Cortex of kidney (tissue), 1 donor: ENCODE data around the gene KCTD5.

Source experiments
- DNase-seq: peaks from one replicate; lab custom pipeline; 2025; lab: John Stamatoyannopoulos, UW

The KCTD5 gene

GRCh38 chr16:2697401-2697948, 15.2 kb downstream of the KCTD5 start:
- DNase-seq = no peak

GRCh38 chr16:2698103-2698870, 16.0 kb downstream of the KCTD5 start:
- DNase-seq = no peak

- no peak for DNase-seq
Measured at GRCh38 chr16:2698965-2699750, 16.8 kb downstream of the KCTD5 start.

DNA sequence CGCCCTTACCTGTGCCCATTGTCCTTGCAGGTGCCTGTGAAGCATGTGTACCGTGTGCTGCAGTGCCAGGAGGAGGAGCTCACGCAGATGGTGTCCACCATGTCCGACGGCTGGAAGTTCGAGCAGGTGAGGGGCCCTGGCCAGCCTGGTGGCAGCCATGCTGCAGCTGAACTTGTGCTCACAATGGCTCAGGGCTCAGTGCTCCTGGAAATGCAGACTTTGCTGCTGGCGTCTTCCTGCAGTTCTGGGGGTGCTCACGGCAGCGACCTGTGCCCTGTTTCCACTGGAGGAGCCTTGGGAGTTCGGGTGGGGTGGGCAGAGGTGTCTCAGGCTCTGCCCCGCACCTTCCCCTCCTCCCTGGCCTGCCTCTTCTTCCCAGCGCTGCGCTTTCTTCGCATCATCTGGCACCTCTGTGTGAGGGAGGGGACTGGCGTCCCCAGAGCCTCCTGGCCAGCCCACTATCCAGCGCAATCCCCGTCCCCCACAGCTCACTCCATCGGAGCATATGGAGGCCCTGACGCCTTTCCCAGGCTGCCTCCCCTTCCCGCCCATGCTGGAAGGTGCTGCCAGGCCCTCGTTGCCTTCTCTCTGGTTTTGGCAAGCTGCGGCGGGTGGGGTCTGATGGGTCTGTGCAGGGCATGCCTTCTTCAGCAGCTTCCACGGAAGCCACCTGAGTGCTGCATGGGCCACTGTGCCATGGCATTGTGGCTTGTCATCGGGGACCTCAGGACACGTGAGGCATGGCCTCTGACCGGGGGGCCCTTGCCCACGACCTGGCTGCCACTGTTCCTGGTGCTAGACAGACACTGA, 17.7 kb downstream of the KCTD5 start:
- no peak for DNase-seq

DNA sequence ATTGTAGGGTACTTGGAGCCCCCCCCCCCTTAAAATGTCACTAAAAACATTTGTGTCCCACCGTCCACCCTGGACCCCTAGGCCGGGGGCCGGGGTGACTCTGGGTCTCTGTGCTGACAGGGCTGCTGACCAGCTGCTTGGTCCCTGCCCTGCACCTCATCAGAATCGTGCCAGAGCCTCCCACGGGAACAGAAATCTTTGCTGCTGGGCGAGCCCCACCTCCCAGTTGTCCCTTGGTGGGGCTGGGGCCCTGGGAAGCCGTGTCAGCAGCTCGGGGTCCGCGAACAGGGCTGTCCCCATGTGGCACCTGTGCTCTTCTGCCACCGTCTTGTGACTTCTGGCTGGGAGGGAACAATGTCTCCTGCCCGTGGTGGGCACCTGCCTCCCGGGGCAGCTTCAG, 18.5 kb downstream of the KCTD5 start:
- no peak for DNase-seq

GRCh38 chr16:2701272-2701671, 18.9 kb downstream of the KCTD5 start:
- DNase-seq = no peak

- no peak for DNase-seq
Measured at GRCh38 chr16:2701713-2702437, 19.6 kb downstream of the KCTD5 start.

DNA sequence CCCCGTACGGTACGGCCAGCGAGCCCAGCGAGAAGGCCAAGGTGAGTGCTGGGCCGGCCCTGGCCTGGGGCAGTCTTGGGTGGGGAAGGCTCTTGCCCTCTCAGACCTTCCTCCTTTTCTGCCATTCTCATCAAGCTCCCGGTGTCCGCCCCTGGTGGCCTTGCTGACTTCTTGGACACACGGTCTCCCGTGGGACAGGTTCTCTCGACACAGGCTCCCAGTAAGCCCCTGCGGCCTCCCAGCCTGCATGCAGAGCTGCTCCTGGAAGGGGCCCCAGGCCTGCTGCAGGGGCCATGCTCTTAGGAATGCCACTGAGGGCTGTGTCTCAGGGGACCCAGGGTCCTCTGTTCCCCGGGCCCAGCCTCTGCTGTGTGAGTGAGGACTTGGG, 20.1 kb downstream of the KCTD5 start:
- no peak for DNase-seq

DNA sequence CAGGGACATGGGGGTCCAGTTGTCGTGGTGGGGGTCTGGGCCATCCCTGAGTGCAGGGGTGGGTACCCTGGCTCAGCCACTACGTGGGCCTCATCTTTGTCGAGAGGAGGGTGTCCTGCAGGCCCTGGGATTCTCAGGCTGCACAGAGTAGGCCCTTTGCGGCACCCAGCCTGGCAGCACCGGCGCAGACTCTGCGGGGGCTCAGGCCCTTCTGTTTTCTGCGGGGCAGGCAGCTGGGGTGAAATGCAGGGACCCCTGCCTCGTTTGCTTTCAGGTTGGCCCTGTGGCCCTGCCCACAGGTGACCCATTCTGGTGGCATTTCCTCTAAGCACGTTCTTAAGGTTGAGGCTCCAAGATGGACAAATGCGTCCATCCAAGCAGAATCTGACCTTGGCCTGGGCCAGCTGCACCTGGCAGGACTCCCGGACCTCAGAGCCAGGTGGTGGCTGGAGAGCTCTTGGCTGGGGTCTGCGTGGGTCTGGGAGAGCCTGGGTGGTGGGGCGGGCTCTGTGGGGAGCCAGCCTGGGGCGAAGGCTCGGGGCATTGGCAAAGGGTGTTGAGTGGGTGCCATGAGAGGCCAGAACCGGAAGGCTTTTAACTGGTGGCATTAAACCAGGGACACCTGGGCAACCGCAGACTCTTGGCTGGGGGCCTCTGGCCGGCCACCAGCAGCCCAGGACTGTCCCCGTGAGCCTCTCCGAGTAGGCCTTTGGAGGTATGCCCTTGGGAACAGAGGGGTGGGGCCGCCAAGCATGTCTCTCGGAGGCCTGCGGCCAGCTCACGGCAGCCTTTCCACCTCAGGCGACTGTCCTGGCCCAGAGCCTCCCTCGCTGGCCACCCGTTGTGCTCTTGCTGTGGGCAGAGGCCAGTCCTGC, 20.8 kb downstream of the KCTD5 start:
- DNase-seq = no peak

DNA sequence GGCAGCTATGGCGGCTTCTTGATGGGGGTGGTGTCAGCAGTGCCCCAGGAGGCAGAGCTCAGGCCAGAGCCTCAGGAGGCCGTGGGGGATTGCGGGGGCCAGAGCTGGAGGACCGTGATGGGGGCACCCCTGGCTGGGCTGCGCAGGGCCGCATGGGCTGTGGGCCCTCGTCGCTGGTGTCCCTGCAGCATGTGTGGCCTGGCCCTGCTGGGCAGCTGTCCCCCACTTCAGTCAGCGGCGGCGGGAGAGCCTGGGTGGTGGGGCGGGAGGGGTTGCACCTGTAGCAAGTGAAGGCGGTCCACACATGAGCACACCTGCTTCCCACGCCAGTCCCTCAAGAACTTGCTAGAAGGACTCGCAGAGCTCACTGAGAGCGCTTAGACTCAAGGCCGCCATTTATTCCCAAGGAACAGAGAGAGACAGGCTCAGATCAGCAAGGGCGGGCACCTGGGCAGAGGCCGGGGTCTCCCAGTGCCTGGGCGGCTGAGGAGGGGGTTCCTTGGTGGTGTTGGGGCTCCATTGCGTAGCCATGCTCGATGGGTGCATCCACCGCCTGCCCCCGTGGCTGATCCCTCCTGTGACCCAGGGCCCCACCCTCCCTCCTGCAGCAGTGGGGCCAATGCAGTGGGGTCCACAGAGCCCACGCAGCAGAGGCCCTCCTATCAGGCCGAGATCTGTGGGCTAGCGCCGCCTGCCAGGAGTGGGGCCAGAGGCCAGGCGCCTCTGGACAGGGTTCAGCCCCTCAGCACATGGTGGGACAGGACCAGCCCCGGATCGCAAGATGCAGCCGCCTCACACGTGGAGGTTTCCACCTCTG, 22.1 kb downstream of the KCTD5 start:
- no peak for DNase-seq

DNA sequence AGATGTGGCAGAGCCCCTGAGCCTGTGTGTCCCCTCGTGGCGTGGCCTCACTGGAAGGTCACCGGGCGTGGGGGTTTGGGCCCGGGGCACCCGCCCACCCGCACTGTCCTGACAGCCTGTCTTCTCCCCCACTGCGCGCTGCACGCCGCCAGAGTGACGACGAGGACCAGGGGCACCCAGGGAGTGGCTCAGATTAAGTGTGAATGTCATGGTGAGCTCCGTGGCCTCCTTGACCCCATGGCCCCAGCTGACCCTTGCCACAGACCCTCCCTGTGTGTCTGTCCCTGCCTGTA, 22.6 kb downstream of the KCTD5 start:
- no peak for DNase-seq

DNA sequence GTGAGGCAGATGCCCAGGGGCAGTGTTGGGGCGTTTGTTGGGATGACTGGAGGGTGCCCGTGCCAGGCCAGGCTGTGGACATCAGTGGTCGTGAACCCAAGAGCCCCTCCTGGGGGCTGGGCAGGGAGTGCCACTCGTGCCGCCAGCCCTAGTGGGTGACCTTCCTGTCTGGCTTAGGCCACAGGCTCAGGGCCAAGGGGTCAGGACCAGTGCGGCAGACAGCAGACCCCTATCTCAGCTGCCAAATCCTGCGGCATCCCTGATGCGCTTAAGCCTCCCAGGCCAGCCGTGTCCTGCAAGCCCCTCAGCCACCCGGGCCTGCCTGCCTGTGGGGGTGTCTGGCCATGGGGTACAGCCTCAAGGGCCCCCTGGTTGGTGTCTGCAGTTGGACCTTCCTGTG, 23.0 kb downstream of the KCTD5 start:
- DNase-seq = no peak

GRCh38 chr16:2706085-2706484, 23.8 kb downstream of the KCTD5 start:
- DNase-seq = no peak

GRCh38 chr16:2706611-2707311, 24.4 kb downstream of the KCTD5 start:
- no peak for DNase-seq

- DNase-seq = no peak
Measured at GRCh38 chr16:2707368-2708289, 25.3 kb downstream of the KCTD5 start.

GRCh38 chr16:2708290-2708639, 25.9 kb downstream of the KCTD5 start:
- no peak for DNase-seq

GRCh38 chr16:2708955-2709587, 26.7 kb downstream of the KCTD5 start:
- no peak for DNase-seq

DNA sequence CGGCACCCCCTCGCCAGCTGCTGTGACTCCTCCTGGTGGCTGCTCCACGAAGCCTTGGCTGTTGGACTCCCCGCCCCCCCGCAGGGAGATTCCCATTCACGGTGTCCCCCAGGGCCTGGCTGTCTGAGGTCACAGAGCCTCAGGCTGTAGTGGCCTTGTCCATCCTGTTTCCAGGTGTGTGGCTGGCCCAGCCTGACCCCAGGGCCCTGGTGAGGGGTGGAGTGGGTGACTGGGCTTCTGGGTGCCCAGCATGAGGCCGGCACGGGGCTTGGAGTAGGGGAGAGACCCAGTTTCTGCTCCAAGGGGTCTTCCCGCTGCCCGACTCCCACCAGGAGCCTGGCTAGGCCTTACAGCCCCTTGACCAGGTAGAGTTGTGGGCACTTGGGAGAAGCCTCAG, 27.3 kb downstream of the KCTD5 start:
- DNase-seq = no peak
